Left lung (tissue), 10 donors: ENCODE data around the gene SH3TC1. TPM values are rescaled to one million over a fixed set of nuclear protein-coding genes. Genes with fewer than 3 reads are reported as not detected.

Experiments used
- ATAC-seq: fragments of 200-7000 bp; cut with Tn5 transposase; one replicate; pipeline ENCODE4 v1.9.1; 2020; ENCODE audit warnings: moderate library complexity
- DNase-seq, 4 donors: peaks; one replicate each; pipeline ENCODE4 v3.0.0-alpha.2; 2013 to 2020
- H3K27ac ChIP-seq, 2 donors: fragments of 200-600 bp; sonication (generic) in 1 of 2; one replicate each; pipeline versions ENCODE4 v1.5.0 to v1.8.0; 2020 to 2021
- H3K27me3 ChIP-seq, 2 donors: fragments of 200-600 bp; sonication (generic) in 1 of 2; one replicate each; pipeline versions ENCODE4 v1.5.0 to v1.8.0; 2020 to 2021
- H3K36me3 ChIP-seq, 2 donors: fragments of 200-600 bp; sonication (generic) in 1 of 2; one replicate each; pipeline versions ENCODE4 v1.5.0 to v1.8.0; 2020 to 2021
- H3K4me1 ChIP-seq, 2 donors: fragments of 200-600 bp; one replicate each; pipeline ENCODE4 v1.8.0; 2021
- H3K4me3 ChIP-seq, 2 donors: fragments of 200-600 bp; sonication (generic) in 1 of 2; one replicate each; pipeline versions ENCODE4 v1.5.0 to v1.8.0; 2020 to 2021; ENCODE audit warnings: mild to moderate bottlenecking in 1 of 2
- H3K9me3 ChIP-seq, 2 donors: fragments of 200-600 bp; sonication (generic) in 1 of 2; one replicate each; pipeline versions ENCODE4 v1.5.0 to v1.8.0; 2020 to 2021
- intact Hi-C, 2 donors: fragments of 100-400 bp; cut with DNase I; formaldehyde crosslinking; loops; one replicate each; pipeline versions ENCODE4 v1.11.2 to v1.14.2; 2022
- polyA plus RNA-seq, 6 donors: library from polyadenylated mRNA; unstranded; fragments of 120-200 nt; gene quantifications; one replicate each; pipeline ENCODE4 v1.2.1, GENCODE V29; 2013; ENCODE audit not compliant: insufficient read length in 6 of 6
- total RNA-seq, 2 donors: library from RNA; stranded (reverse); fragmentation: NEBNext Ultra II Directional; extraction: Animal tissue kit (Norgen Biotek cat#: 25700); gene quantifications; one replicate each; pipeline ENCODE4 v1.2.1, GENCODE V29; 2021
- TF ChIP-seq, protein P1 (sequence below), 2 donors: fragments of 200-600 bp; sonication (generic) in 1 of 2; IDR thresholded peaks; one replicate each; pipeline versions ENCODE4 v1.5.0 to v1.8.0; 2021; ENCODE audit warnings: antibody characterized with exemption in 2 of 2
- donor health status: DM: no; HTN: yes; CAD: no.
- donor health status: DM: no; HTN: no; CAD: no.

Gene SH3TC1
- total and polyA plus RNA-seq, 8 donors, result 22.0 to 46.1 (median 28.3) TPM

DNA sequence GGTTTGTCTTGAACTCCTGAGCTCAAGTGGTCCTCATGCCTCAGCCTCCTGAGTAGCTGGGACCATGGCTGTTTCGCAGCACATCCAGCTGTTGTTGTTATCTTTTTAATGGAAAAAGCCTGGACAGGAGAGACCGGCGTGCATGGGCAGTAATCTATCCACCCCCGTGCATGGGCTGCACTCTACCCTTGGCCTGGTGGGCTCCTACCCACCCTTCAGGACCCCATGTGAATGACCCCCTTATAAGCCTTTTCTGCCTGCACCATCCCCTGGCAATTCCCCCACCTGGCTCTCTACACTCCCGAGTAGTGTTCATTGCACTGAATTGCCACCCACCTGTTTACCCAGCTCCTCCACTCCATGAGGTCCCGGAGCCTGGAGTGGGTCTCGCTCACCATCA is 51.5 kb downstream of the SH3TC1 start:
- Histone ChIP-seq H3K4me3 (no peak overlapping the region), H3K27ac (no peak overlapping the region), H3K27me3 (no peaks in the 10 kb centered on the region), H3K36me3 (no peaks in the 10 kb centered on the region), H3K4me1 (peaks cover 16 to 18% of the 10 kb centered on the region in 2 donors), H3K9me3 (no peaks in the 10 kb centered on the region)
- peak in 1 of 4 donors; percentile 14 for DNase-seq
- TF ChIP-seq, protein P1, sequence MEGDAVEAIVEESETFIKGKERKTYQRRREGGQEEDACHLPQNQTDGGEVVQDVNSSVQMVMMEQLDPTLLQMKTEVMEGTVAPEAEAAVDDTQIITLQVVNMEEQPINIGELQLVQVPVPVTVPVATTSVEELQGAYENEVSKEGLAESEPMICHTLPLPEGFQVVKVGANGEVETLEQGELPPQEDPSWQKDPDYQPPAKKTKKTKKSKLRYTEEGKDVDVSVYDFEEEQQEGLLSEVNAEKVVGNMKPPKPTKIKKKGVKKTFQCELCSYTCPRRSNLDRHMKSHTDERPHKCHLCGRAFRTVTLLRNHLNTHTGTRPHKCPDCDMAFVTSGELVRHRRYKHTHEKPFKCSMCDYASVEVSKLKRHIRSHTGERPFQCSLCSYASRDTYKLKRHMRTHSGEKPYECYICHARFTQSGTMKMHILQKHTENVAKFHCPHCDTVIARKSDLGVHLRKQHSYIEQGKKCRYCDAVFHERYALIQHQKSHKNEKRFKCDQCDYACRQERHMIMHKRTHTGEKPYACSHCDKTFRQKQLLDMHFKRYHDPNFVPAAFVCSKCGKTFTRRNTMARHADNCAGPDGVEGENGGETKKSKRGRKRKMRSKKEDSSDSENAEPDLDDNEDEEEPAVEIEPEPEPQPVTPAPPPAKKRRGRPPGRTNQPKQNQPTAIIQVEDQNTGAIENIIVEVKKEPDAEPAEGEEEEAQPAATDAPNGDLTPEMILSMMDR (IDR thresholded peaks at IDR 0.05), result no peak
- no peak for ATAC-seq
- intact Hi-C loops, result no loop called here

DNA sequence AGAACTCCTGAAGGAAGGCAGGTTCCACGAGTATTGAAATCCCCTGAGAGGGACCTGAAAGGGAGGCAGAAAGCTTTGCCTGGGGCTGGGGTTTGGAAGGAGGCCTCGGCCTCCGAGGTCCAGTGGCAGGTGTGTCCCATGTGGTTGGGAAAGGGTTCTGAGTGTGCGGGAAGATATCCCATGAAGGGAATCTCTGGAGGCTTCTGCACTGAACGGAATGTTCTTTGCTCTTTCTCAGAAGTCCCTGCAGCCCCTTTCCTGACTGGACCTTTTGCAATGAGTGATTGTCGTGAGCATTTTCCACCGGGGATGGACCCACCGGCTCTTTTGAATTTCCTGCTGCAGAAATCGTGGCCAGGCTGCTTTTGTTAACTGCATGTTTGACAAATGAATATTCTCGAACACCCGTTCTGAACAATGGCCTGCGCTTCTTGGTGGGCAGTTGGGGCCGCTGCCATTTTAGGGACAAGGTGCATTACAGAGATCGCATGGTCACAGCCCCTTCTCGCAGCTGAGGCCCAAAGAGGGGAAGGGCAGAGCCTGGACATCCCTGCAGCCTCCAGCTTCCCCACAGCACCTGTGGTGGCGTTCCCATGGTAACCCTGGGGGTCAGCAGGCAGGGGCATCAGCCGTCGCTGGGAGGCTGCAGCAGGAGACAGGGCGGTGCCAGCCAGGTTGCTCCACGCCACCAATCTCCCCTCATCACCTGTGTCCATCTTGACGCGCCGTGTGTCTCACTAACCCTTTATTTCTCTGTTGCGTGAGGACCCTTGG is 52.2 kb downstream of the SH3TC1 start:
- intact Hi-C loops, result no loop called here
- DNase-seq (peak in 1 of 4 donors; percentile 65), ATAC-seq (no peak)
- H3K9me3 ChIP-seq, result no peaks in the 10 kb centered on the region
- no peak overlapping the region for H3K27ac ChIP-seq
- TF ChIP-seq, protein P1 (IDR thresholded peaks at IDR 0.05), result no peak
- H3K4me3 ChIP-seq, result no peak overlapping the region
- peaks cover 12 to 16% of the 10 kb centered on the region in 2 donors for H3K4me1 ChIP-seq
- no peaks in the 10 kb centered on the region for H3K36me3 ChIP-seq
- no peaks in the 10 kb centered on the region for H3K27me3 ChIP-seq

DNA sequence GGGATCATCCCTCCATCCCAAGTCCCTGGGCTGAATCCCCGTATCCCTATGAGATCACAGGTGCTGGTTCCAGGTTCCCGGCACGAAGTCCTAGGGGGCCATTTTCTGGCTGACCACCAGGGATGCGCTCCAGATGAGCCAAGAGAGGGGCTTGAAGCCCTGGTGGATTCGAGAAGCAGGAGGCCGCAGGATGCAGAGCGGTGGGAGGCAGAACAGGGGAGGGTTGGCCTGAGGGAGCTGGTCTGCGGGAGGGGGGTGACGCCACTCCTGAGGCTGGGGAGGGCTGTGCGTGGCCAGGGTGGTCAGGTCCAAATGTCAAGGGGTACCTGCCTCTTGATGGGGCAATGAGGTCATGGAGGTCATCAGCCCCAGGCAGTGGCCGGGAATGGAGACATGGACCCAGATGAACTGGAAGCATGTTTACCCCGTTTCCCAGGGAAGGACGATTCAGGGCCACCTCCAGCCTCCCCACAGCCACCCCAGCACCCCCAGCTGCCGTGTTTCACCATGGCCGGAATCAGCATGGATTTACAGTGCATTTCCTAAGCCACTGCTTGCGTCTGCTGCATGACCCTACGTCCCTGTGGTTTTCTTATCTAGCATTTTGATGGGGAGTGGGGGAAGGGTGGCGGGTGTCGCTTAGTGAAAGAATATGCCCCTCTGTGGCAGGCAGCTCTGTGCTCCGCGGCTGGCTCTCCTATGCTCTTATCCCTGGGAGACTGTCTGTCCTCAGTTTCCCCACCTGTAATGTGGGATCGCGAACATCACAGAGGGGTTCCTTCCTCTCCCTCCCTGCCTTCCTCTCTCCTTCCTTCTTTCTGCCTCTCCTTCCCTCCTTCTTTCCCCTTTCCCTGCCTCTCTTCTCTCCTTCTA is 53.4 kb downstream of the SH3TC1 start:
- no peaks in the 10 kb centered on the region for H3K36me3 ChIP-seq
- ATAC-seq (no peak), DNase-seq (peak in 1 of 4 donors; percentile 65)
- no peaks in the 10 kb centered on the region for H3K27me3 ChIP-seq
- no peaks in the 10 kb centered on the region for H3K9me3 ChIP-seq
- intact Hi-C loops, result no loop called here
- H3K27ac ChIP-seq, result no peak overlapping the region
- H3K4me1 ChIP-seq, result peaks cover 3 to 4% of the 10 kb centered on the region in 2 donors
- no peak overlapping the region for H3K4me3 ChIP-seq
- TF ChIP-seq, protein P1 (IDR thresholded peaks at IDR 0.05), result no peak

DNA sequence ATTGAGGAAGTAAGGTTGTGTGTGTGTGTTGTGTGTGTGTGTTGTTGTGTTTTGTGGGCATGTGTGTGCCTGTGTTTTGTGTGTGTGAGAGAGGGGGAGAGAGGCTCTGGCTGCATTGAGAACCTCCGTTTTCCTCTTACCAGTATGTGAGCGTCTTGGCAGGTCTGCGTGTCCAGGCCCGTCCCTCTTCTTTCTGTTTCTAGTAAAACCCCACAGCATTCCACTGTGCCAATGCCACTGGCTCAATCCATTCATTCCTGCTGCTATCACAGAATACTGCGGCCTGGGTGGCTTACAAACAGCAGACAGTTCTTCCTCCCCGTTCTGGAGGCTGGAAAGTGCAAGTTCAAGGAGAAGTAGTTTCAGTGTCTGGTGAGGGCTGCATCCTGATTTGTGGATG is 55.0 kb downstream of the SH3TC1 start:
- Histone ChIP-seq H3K27me3 (no peaks in the 10 kb centered on the region), H3K4me3 (no peak overlapping the region), H3K36me3 (no peaks in the 10 kb centered on the region), H3K4me1 (no peaks in the 10 kb centered on the region), H3K9me3 (no peaks in the 10 kb centered on the region), H3K27ac (no peak overlapping the region)
- ATAC-seq, result no peak
- intact Hi-C loops, result no loop called here
- DNase-seq, result no peak
- TF ChIP-seq, protein P1 (IDR thresholded peaks at IDR 0.05), result no peak
